ENCODE results near the gene ACSS1. TPM values are rescaled to one million over a fixed set of nuclear protein-coding genes. Genes with fewer than 3 reads are reported as not detected.

Gene ACSS1
- total RNA-seq, 1 experiment from 2014 or later: 1.5 TPM

DNA sequence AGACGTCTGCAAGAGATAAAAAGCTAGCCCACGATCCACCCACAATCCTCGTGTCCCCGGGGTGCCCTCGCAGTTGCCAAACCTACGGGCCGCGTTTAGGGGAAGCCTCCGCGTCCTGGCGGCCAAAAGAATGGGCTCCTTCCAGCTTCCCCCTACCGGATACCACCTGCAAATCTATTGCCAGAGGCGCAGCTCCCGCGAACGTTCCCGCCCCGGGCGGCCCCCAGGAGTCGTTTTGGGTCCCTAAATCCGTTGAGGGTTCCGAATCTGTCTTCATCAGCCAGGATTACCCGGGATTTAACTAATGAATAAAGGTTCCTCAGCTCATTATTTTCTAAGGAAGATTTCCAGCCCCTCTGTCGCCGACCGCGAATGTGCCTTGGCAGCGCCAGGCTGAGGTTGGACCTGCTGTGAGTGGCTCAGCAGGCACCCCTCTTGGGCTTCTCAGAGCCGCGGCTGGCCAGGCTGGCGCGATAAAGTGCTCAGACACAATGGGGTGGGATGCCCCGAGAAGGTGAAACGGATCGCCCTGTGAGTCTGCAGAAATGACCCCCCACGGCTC lies 26.8 kb upstream of the ACSS1 start:
- TF ChIP-seq ZNF423 (CRISPR knock-in tag; IDR thresholded peaks at IDR 0.05): 0 out of 2 replicates have a peak, but pooled peaks have one; percentile 56
- TF ChIP-seq, protein P1, sequence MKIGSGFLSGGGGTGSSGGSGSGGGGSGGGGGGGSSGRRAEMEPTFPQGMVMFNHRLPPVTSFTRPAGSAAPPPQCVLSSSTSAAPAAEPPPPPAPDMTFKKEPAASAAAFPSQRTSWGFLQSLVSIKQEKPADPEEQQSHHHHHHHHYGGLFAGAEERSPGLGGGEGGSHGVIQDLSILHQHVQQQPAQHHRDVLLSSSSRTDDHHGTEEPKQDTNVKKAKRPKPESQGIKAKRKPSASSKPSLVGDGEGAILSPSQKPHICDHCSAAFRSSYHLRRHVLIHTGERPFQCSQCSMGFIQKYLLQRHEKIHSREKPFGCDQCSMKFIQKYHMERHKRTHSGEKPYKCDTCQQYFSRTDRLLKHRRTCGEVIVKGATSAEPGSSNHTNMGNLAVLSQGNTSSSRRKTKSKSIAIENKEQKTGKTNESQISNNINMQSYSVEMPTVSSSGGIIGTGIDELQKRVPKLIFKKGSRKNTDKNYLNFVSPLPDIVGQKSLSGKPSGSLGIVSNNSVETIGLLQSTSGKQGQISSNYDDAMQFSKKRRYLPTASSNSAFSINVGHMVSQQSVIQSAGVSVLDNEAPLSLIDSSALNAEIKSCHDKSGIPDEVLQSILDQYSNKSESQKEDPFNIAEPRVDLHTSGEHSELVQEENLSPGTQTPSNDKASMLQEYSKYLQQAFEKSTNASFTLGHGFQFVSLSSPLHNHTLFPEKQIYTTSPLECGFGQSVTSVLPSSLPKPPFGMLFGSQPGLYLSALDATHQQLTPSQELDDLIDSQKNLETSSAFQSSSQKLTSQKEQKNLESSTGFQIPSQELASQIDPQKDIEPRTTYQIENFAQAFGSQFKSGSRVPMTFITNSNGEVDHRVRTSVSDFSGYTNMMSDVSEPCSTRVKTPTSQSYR (CRISPR knock-in tag; IDR thresholded peaks at IDR 0.05): no peak
- TF ChIP-seq ZNF263 (CRISPR knock-in tag; IDR thresholded peaks at IDR 0.05; ENCODE audit: low read depth): no peak
- no peak for TF ChIP-seq TEAD1 (CRISPR knock-in tag; IDR thresholded peaks at IDR 0.05)
- no peak for TF ChIP-seq HMGA2 (CRISPR knock-in tag; IDR thresholded peaks at IDR 0.05)
- TF ChIP-seq NFYB (CRISPR knock-in tag; conservative IDR thresholded peaks at IDR 0.05; ENCODE audit: low read depth): no peak
- TF ChIP-seq, protein P2, sequence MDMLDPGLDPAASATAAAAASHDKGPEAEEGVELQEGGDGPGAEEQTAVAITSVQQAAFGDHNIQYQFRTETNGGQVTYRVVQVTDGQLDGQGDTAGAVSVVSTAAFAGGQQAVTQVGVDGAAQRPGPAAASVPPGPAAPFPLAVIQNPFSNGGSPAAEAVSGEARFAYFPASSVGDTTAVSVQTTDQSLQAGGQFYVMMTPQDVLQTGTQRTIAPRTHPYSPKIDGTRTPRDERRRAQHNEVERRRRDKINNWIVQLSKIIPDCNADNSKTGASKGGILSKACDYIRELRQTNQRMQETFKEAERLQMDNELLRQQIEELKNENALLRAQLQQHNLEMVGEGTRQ (CRISPR knock-in tag; IDR thresholded peaks at IDR 0.05): no peak
- no peak for TF ChIP-seq SMAD4 (CRISPR knock-in tag; IDR thresholded peaks at IDR 0.05)
- TF ChIP-seq ZNF232 (CRISPR knock-in tag; IDR thresholded peaks at IDR 0.05): no peak
- no peak for ATAC-seq
- CTCF ChIA-PET: interaction anchor here (0.8 to 1.5 kb wide), 5 partner anchors 19 to 154 kb away, joined by 3 to 4 read pairs (median 4); no protein-coding TSS in a partner anchor

DNA sequence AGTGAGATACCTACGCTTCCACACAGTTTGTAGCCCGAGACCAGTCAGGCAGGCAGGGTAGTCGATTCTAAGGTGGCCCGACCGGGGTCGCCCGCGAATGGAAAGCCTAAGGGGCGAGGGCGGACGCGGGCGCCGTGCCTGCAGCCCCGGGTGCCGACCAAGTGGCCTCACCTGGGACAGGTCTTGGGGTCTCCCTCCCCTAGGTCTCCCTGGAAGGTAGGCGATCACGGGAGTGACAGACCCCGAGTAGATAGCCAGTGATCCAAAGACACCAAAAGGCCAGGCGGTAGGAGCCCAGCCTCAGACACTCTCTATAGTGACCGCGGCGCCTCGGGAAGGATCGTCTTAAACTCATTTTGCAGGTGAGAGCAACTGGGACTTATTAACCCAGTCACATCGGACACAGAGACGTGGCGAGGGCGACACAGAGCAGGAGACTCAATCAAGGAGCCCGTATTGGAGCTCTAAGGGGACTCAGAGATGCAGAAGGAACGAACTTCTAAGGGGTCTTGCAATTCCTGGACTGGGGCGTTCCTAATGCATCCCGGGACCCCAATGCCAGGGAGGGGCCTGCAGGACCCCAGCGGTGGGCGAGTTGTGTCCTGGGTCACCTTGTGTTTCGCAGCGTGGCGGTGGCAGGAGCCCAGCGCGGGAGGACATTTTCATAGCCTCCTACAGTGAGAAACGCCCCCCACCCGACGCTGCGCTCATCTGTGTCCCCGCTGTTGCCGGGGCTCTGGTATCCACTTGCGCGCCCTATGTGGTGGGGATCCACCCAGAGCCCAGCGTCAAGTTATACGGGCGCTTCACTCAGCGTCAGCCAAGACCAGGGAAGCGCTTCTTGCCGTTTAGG lies 26.1 kb upstream of the ACSS1 start:
- ATAC-seq: no peak
- TF ChIP-seq SOX15 (CRISPR knock-in tag; IDR thresholded peaks at IDR 0.05) (no peak), ZNF317 (CRISPR knock-in tag; IDR thresholded peaks at IDR 0.05; ENCODE audit: borderline replicate concordance, low read depth) (no peak), ZNF232 (CRISPR knock-in tag; IDR thresholded peaks at IDR 0.05) (no peak), RELA (CRISPR knock-in tag; IDR thresholded peaks at IDR 0.05; ENCODE audit: borderline replicate concordance) (no peak), NFYB (CRISPR knock-in tag; conservative IDR thresholded peaks at IDR 0.05; ENCODE audit: low read depth) (no peak), NR2C2 (CRISPR knock-in tag; IDR thresholded peaks at IDR 0.05) (no peak), ETV6 (CRISPR knock-in tag; IDR thresholded peaks at IDR 0.05) (no peak), TEAD4 (CRISPR knock-in tag; IDR thresholded peaks at IDR 0.05) (no peak)
- TF ChIP-seq, protein P3, sequence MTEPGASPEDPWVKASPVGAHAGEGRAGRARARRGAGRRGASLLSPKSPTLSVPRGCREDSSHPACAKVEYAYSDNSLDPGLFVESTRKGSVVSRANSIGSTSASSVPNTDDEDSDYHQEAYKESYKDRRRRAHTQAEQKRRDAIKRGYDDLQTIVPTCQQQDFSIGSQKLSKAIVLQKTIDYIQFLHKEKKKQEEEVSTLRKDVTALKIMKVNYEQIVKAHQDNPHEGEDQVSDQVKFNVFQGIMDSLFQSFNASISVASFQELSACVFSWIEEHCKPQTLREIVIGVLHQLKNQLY (CRISPR knock-in tag; IDR thresholded peaks at IDR 0.05): no peak
- TF ChIP-seq, protein P4, sequence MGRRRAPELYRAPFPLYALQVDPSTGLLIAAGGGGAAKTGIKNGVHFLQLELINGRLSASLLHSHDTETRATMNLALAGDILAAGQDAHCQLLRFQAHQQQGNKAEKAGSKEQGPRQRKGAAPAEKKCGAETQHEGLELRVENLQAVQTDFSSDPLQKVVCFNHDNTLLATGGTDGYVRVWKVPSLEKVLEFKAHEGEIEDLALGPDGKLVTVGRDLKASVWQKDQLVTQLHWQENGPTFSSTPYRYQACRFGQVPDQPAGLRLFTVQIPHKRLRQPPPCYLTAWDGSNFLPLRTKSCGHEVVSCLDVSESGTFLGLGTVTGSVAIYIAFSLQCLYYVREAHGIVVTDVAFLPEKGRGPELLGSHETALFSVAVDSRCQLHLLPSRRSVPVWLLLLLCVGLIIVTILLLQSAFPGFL (CRISPR knock-in tag; IDR thresholded peaks at IDR 0.05; ENCODE audit: borderline replicate concordance): no peak
- TF ChIP-seq, protein P5, sequence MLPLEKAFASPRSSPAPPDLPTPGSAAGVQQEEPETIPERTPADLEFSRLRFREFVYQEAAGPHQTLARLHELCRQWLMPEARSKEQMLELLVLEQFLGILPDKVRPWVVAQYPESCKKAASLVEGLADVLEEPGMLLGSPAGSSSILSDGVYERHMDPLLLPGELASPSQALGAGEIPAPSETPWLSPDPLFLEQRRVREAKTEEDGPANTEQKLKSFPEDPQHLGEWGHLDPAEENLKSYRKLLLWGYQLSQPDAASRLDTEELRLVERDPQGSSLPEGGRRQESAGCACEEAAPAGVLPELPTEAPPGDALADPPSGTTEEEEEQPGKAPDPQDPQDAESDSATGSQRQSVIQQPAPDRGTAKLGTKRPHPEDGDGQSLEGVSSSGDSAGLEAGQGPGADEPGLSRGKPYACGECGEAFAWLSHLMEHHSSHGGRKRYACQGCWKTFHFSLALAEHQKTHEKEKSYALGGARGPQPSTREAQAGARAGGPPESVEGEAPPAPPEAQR (CRISPR knock-in tag; IDR thresholded peaks at IDR 0.05): no peak
- TF ChIP-seq, protein P2 (CRISPR knock-in tag; IDR thresholded peaks at IDR 0.05): no peak
- TF ChIP-seq, protein P6, sequence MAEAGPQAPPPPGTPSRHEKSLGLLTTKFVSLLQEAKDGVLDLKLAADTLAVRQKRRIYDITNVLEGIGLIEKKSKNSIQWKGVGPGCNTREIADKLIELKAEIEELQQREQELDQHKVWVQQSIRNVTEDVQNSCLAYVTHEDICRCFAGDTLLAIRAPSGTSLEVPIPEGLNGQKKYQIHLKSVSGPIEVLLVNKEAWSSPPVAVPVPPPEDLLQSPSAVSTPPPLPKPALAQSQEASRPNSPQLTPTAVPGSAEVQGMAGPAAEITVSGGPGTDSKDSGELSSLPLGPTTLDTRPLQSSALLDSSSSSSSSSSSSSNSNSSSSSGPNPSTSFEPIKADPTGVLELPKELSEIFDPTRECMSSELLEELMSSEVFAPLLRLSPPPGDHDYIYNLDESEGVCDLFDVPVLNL (CRISPR knock-in tag; IDR thresholded peaks at IDR 0.05; ENCODE audit: borderline replicate concordance, low read depth): no peak
- TF ChIP-seq, protein P7, sequence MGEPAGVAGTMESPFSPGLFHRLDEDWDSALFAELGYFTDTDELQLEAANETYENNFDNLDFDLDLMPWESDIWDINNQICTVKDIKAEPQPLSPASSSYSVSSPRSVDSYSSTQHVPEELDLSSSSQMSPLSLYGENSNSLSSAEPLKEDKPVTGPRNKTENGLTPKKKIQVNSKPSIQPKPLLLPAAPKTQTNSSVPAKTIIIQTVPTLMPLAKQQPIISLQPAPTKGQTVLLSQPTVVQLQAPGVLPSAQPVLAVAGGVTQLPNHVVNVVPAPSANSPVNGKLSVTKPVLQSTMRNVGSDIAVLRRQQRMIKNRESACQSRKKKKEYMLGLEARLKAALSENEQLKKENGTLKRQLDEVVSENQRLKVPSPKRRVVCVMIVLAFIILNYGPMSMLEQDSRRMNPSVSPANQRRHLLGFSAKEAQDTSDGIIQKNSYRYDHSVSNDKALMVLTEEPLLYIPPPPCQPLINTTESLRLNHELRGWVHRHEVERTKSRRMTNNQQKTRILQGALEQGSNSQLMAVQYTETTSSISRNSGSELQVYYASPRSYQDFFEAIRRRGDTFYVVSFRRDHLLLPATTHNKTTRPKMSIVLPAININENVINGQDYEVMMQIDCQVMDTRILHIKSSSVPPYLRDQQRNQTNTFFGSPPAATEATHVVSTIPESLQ (CRISPR knock-in tag; IDR thresholded peaks at IDR 0.05): no peak
- peak overlapping the region; percentile 66 for H3K4me3 Mint-ChIP-seq

More for the DNA sequence above, 26.8 kb upstream of the ACSS1 start:
- Mint-ChIP-seq H3K27ac (no peak overlapping the region), H3K36me3 (no peaks in the 10 kb centered on the region), H3K27me3 (ENCODE audit: low read depth) (peaks cover 84% of the 10 kb centered on the region), H3K9me3 (no peaks in the 10 kb centered on the region), H3K4me1 (peaks cover 26% of the 10 kb centered on the region), H3K4me3 (peak overlapping the region; percentile 66)
- POLR2A ChIA-PET: no interaction called here
- DNase-seq (ENCODE audit: low spot score): peak; percentile 38

More for the DNA sequence above, 26.1 kb upstream of the ACSS1 start:
- H3K9me3 Mint-ChIP-seq: no peaks in the 10 kb centered on the region
- POLR2A ChIA-PET: no interaction called here
- no peaks in the 10 kb centered on the region for H3K36me3 Mint-ChIP-seq
- CTCF ChIA-PET: interaction anchor here (0.8 to 2.4 kb wide), 6 partner anchors 18 to 153 kb away, joined by 3 to 7 read pairs (median 4); no protein-coding TSS in a partner anchor
- DNase-seq (ENCODE audit: low spot score): no peak
- H3K27ac Mint-ChIP-seq: no peak overlapping the region
- H3K4me1 Mint-ChIP-seq: peaks cover 26% of the 10 kb centered on the region
- H3K27me3 Mint-ChIP-seq (ENCODE audit: low read depth): peaks cover 88% of the 10 kb centered on the region

Data from WTC11 (cell line).